ENCODE results near the gene KRTAP4-6. TPM values are rescaled to one million over a fixed set of nuclear protein-coding genes. Genes with fewer than 3 reads are reported as not detected.
"Not testable (repeated sequence)": the region's sequence is repeated elsewhere in the genome, so short reads cannot be mapped to it uniquely, and the experiment has no call there.

Gene KRTAP4-6
- total RNA-seq, 1 donor from 2014 or later = not detected

DNA sequence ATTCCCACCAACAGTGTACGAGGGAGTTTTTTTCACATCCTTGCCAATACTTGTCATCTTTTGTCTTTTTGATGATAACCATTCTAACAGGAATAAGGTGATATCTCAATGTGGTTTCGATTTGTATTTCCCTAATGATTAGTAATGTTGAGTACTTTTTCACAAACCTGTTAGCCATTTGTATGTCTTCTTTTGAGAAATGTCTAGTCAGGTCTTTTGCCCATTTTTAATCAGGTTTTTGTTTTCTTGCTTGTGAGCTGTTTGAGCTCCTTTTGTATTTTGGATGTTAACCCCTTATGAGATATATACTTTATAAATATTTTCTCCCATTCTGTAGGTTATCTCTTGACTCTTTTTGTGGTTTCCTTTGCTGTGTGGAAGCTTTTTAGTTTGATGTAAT lies 11.2 kb upstream of the KRTAP4-6 start:
- Mint-ChIP-seq H3K27ac (ENCODE audit: unreplicated experiment) (no peak overlapping the region), H3K4me1 (no peaks in the 10 kb centered on the region), H3K27me3 (ENCODE audit: low read depth) (peaks cover 36% of the 10 kb centered on the region), H3K9me3 (no peaks in the 10 kb centered on the region), H3K4me3 (no peak overlapping the region), H3K36me3 (ENCODE audit: low read depth) (no peaks in the 10 kb centered on the region)
- DNase-seq (ENCODE audit: low read depth, low spot score) = no peak
- TF ChIP-seq, protein P1, sequence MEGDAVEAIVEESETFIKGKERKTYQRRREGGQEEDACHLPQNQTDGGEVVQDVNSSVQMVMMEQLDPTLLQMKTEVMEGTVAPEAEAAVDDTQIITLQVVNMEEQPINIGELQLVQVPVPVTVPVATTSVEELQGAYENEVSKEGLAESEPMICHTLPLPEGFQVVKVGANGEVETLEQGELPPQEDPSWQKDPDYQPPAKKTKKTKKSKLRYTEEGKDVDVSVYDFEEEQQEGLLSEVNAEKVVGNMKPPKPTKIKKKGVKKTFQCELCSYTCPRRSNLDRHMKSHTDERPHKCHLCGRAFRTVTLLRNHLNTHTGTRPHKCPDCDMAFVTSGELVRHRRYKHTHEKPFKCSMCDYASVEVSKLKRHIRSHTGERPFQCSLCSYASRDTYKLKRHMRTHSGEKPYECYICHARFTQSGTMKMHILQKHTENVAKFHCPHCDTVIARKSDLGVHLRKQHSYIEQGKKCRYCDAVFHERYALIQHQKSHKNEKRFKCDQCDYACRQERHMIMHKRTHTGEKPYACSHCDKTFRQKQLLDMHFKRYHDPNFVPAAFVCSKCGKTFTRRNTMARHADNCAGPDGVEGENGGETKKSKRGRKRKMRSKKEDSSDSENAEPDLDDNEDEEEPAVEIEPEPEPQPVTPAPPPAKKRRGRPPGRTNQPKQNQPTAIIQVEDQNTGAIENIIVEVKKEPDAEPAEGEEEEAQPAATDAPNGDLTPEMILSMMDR (conservative IDR thresholded peaks at IDR 0.05) = no peak

DNA sequence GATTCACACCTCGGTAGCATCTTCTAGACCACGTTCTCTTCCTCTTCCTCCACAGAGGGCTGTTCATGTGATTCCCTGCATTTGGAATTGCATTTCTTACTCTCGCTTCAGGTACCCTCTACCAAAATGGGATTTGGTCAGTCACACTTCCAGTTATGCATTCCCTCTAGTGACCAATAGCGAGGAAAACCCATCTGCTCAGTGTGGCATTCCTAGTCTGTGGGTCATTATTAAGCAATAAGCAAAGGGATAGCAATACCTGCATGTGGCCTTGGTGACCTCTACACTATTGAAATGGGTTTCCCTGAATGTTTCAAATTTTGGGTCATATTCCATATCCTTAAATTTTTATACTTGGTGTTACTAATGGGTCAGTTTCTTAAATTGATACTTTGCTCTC lies 9.7 kb upstream of the KRTAP4-6 start:
- H3K4me3 Mint-ChIP-seq = no peak overlapping the region
- TF ChIP-seq, protein P1 (conservative IDR thresholded peaks at IDR 0.05) = no peak
- peaks cover 32% of the 10 kb centered on the region for H3K27me3 Mint-ChIP-seq (ENCODE audit: low read depth)
- H3K27ac Mint-ChIP-seq (ENCODE audit: unreplicated experiment) = no peak overlapping the region
- DNase-seq (ENCODE audit: low read depth, low spot score) = no peak
- no peaks in the 10 kb centered on the region for H3K4me1 Mint-ChIP-seq
- H3K9me3 Mint-ChIP-seq = no peaks in the 10 kb centered on the region
- no peaks in the 10 kb centered on the region for H3K36me3 Mint-ChIP-seq (ENCODE audit: low read depth)

DNA sequence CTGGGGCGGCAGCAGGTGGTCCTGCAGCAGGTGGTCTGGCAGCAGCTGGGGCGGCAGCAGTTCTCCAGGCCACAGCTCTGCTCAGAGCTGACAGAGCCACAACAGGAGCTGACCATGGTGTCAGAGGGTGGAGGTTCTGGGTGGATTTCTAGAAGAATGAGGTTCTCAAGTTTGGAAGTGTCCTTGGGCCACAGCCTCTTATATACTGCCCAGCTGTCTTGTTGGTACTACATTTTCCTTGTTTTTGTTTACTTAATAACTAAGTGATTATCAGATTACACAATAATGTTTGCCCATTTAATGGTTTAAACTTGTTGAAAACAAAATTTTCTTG lies 9.3 kb upstream of the KRTAP4-6 start, which contains the start of gene KRTAP4-5:
TSS of gene KRTAP4-5 (minus strand) at position 174 of the 334 bp plus-strand sequence. CDS start at position 116, 58 bp downstream.
- Mint-ChIP-seq H3K9me3 (no peaks in the 10 kb centered on the region), H3K4me1 (no peaks in the 10 kb centered on the region), H3K4me3 (no peak within 1 kb of the TSS), H3K36me3 (ENCODE audit: low read depth) (no peaks in the 10 kb centered on the region), H3K27me3 (ENCODE audit: low read depth) (peaks cover 28% of the 10 kb centered on the region), H3K27ac (ENCODE audit: unreplicated experiment) (no peak within 1 kb of the TSS)
- TF ChIP-seq, protein P1 (conservative IDR thresholded peaks at IDR 0.05) = no peak
- DNase-seq (ENCODE audit: low read depth, low spot score) = no peak

DNA sequence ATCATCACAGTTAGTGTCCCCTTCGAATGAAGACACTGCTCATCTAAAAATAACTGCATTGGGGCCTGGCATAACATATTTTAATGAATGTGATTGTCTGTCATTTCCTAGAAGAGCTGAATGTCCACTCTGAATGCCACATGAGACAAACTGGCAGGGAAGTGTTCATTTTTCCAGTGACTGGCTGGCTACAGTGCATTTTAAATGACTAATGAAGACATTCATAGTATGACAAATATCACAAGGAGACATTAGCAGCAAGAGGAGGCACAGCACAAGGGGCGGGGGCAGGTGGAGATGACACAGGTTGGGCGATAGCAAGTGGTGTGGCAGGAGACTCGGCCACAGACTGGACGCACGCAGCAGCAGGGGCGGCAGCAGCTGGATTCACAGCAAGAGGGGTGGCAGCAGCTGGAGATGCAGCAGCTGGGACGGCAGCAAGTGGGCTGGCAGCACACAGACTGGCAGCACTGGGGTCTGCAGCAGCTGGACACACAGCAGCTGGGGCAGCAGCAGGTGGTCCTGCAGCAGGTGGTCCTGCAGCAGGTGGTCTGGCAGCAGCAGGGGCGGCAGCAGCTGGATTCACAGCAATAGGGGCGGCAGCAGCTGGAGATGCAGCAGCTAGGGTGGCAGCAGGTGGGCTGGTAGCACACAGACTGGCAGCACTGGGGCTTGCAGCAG lies 8.8 kb upstream of the KRTAP4-6 start:
- not testable (repeated sequence) for H3K9me3 Mint-ChIP-seq; H3K4me3 Mint-ChIP-seq; H3K27ac Mint-ChIP-seq (ENCODE audit: unreplicated experiment); H3K4me1 Mint-ChIP-seq; DNase-seq (ENCODE audit: low read depth, low spot score); H3K36me3 Mint-ChIP-seq (ENCODE audit: low read depth)
- peaks cover 26% of the 10 kb centered on the region for H3K27me3 Mint-ChIP-seq (ENCODE audit: low read depth)

DNA sequence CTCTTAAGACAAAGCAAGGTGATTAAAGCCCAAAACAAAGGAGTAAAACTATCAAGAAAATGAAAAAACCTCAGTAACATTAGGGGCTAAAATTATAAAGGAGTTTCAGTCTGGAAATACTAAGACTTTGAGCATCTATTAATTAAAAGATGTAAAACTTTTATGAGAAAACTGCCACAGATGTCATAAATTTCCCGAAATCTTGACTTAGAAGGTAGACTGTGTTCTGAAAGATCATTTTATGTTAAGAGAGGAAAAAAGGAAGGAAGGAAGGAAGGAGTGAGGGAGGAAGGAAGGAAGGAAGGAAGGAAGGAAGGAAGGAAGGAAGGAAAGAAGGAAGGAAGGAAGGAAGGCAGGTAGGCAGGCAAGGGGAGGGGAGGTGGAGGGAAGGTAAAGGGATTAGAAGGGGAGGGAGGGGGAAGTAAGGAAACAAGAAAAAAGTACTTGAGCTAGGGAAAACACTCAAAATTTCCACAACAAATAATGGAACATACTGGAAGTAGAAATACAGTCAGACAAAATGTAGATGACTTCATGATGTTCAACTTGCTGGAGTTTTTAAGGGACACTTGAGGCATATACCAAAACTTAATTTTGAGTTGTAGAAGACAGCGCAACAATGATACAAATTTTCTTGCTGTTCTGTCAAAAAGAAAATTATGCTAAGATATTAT lies 7.3 kb upstream of the KRTAP4-6 start:
- H3K4me1 Mint-ChIP-seq = no peaks in the 10 kb centered on the region
- peaks cover 17% of the 10 kb centered on the region for H3K27me3 Mint-ChIP-seq (ENCODE audit: low read depth)
- DNase-seq (ENCODE audit: low read depth, low spot score) = no peak
- TF ChIP-seq, protein P1 (conservative IDR thresholded peaks at IDR 0.05) = no peak
- H3K4me3 Mint-ChIP-seq = no peak overlapping the region
- H3K27ac Mint-ChIP-seq (ENCODE audit: unreplicated experiment) = no peak overlapping the region
- H3K36me3 Mint-ChIP-seq (ENCODE audit: low read depth) = peaks cover 4% of the 10 kb centered on the region
- H3K9me3 Mint-ChIP-seq = peaks cover 7% of the 10 kb centered on the region

DNA sequence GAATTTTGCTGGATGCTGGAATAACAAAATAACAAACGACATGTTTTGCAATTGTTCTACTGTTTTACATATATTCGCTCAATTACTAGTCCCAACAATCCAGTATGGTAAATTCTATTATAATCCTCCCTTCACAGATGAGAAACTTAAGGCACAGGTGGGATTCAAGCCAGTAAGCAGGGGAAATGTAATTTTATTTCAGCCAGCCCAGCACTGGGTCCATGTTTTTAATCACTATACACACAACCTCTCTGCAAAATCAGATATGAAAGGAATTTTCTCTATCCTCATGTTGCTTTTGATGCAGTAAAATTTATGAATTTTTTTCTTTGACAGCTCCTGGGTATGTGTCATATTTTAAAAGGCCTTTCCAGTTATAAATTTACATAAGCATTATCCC lies 4.9 kb upstream of the KRTAP4-6 start:
- Mint-ChIP-seq H3K27me3 (ENCODE audit: low read depth) (peaks cover 17% of the 10 kb centered on the region), H3K36me3 (ENCODE audit: low read depth) (peaks cover 10% of the 10 kb centered on the region), H3K4me3 (no peak overlapping the region), H3K9me3 (peaks cover 18% of the 10 kb centered on the region), H3K4me1 (no peaks in the 10 kb centered on the region), H3K27ac (ENCODE audit: unreplicated experiment) (no peak overlapping the region)
- no peak for DNase-seq (ENCODE audit: low read depth, low spot score)
- TF ChIP-seq, protein P1 (conservative IDR thresholded peaks at IDR 0.05) = no peak

Measured in neural crest cell (in vitro differentiated cells).